Measurements from ENCODE around the gene WASHC4. TPM values are rescaled to one million over a fixed set of nuclear protein-coding genes. Genes with fewer than 3 reads are reported as not detected.

The WASHC4 gene
- total and polyA plus RNA-seq, 2 donors (not counting 3 experiments of a cell fraction or from before 2014, with no cell fraction given) = 30.4 to 123 TPM

- Histone ChIP-seq H3K36me3 (ENCODE audit: control insufficient read depth in 2 of 2, extremely low read depth in 1 of 2, insufficient read depth in 2 of 2, low read length in 2 of 2) (peaks cover 13 to 58% of the 10 kb centered on the region in 2 experiments), H3K4me1 (ENCODE audit: control insufficient read depth, extremely low read depth, insufficient read depth, low read length) (no peaks in the 10 kb centered on the region), H3K79me2 (ENCODE audit: control insufficient read depth, insufficient read depth, low read length) (no peaks in the 10 kb centered on the region), H3K9me3 (replicated peaks; ENCODE audit: control insufficient read depth, insufficient read depth, low read length) (no peaks in the 10 kb centered on the region), H3K9ac (replicated peaks; ENCODE audit: extremely low read depth, insufficient read depth, low read length) (no peak overlapping the region), H4K20me1 (replicated peaks; ENCODE audit: control insufficient read depth, extremely low read depth, insufficient read depth, low read length) (peaks cover 6% of the 10 kb centered on the region), H3K4me2 (ENCODE audit: insufficient read depth, low read length) (no peak overlapping the region), H3K27me3 (ENCODE audit: control insufficient read depth in 2 of 2, insufficient read depth in 2 of 2, low read length in 2 of 2) (no peaks in the 10 kb centered on the region), H3K27ac (ENCODE audit: insufficient read depth, low read depth, low read length) (no peak overlapping the region), H3K9me1 (replicated peaks; ENCODE audit: control insufficient read depth, extremely low read depth, insufficient read depth, low read length) (no peaks in the 10 kb centered on the region), H2AFZ (ENCODE audit: low read depth, low read length) (no peak overlapping the region), H3K4me3 (replicated peaks in 1 of 3; ENCODE audit: insufficient read depth in 1 of 3, low read depth in 1 of 3, low read length in 3 of 3) (no peak overlapping the region)
- TF ChIP-seq MAX (IDR thresholded peaks at IDR 0.05; ENCODE audit: insufficient read depth, insufficient read length) (no peak), GATA2 (IDR thresholded peaks at IDR 0.05; ENCODE audit: insufficient read depth, insufficient read length, low read depth, low read length) (no peak), CTCF (IDR thresholded peaks at IDR 0.05; ENCODE audit: extremely low read depth in 1 of 2, insufficient read depth in 1 of 2, low read depth in 1 of 2, low read length in 2 of 2) (no peak), POLR2AphosphoS5 (IDR thresholded peaks at IDR 0.05; ENCODE audit: insufficient read depth, low read depth, low read length) (no peak), EZH2 (IDR thresholded peaks at IDR 0.05; ENCODE audit: borderline replicate concordance, low read depth, low read length, severe bottlenecking) (no peak), MYC (IDR thresholded peaks at IDR 0.05; ENCODE audit: low read depth, low read length) (no peak), POLR2A (IDR thresholded peaks at IDR 0.05; ENCODE audit: low read depth, low read length) (no peak), JUN (IDR thresholded peaks at IDR 0.05; ENCODE audit: borderline replicate concordance, insufficient read depth, insufficient read length, low read depth) (no peak), FOS (IDR thresholded peaks at IDR 0.05; ENCODE audit: borderline replicate concordance, insufficient read depth, low read length) (no peak)
- intact Hi-C loops (cut with micrococcal nuclease) = loop anchor here (2.0 kb wide), 1 partner anchor 25 kb away; no protein-coding TSS in a partner anchor
- dilution Hi-C loops (cut with MboI; ENCODE audit: extremely low pct_ligation_motif_present, low sequenced_read_pairs) = no loop called here
- DNase-seq (ENCODE audit: low read depth, low spot score) = no peak
- no peak for FAIRE-seq
- ChIA-PET CTCF (no interaction called here), POLR2A (no interaction called here)
- BruUV-seq (replicated peaks) = no TSS peak
Observed at GRCh38 chr12:105168006-105168405, 60.5 kb downstream of the WASHC4 start.
